Measurements from ENCODE around the gene TRIM46. TPM values are rescaled to one million over a fixed set of nuclear protein-coding genes. Genes with fewer than 3 reads are reported as not detected.
A peak's percentile ranks its signal among the peaks of the same experiment; 100 is the strongest.

The TRIM46 gene
- total and polyA plus RNA-seq, 2 of the 13 experiments (the other 11 are each of a cell fraction or from before 2014, with no cell fraction given) = 0.04 to 0.09 TPM

DNA sequence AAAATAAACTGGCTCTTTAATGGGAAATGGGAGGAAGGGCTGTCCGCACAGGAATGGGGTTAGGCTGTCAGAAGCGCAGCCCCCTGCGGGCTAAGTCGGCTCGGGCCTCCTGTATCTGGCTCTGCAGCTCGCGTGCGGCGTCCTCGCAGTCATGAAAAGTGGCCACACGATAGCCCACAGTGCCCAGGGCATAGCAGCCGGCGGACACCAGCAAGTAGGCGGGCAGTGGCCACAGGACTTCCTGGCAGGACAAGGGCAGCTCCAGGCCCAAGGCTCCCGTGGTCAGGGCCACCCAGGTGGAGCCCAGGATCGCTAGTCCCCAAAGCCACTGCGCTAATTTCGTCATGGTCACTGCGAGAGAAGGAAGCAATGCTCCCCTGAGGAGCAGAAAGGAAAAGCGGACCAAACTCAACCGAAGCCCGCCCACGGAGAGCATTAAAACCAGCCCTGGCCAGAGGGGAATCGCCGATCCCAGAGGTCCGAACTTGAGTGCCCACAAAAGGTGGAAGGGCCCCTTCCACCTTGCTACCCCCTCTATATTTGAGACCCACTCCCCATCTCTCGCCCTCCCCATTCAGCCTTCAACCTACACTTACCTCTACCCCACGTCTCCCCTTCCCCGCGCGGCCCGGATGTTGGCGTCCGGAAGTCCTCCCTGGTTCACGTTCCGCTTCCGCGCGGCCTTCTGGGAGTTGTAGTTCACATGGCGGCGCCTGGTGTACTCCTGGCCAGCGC lies 33.6 kb upstream of the TRIM46 start, which contains the start of gene DPM3 (continued):
- TF ChIP-seq, protein P1, sequence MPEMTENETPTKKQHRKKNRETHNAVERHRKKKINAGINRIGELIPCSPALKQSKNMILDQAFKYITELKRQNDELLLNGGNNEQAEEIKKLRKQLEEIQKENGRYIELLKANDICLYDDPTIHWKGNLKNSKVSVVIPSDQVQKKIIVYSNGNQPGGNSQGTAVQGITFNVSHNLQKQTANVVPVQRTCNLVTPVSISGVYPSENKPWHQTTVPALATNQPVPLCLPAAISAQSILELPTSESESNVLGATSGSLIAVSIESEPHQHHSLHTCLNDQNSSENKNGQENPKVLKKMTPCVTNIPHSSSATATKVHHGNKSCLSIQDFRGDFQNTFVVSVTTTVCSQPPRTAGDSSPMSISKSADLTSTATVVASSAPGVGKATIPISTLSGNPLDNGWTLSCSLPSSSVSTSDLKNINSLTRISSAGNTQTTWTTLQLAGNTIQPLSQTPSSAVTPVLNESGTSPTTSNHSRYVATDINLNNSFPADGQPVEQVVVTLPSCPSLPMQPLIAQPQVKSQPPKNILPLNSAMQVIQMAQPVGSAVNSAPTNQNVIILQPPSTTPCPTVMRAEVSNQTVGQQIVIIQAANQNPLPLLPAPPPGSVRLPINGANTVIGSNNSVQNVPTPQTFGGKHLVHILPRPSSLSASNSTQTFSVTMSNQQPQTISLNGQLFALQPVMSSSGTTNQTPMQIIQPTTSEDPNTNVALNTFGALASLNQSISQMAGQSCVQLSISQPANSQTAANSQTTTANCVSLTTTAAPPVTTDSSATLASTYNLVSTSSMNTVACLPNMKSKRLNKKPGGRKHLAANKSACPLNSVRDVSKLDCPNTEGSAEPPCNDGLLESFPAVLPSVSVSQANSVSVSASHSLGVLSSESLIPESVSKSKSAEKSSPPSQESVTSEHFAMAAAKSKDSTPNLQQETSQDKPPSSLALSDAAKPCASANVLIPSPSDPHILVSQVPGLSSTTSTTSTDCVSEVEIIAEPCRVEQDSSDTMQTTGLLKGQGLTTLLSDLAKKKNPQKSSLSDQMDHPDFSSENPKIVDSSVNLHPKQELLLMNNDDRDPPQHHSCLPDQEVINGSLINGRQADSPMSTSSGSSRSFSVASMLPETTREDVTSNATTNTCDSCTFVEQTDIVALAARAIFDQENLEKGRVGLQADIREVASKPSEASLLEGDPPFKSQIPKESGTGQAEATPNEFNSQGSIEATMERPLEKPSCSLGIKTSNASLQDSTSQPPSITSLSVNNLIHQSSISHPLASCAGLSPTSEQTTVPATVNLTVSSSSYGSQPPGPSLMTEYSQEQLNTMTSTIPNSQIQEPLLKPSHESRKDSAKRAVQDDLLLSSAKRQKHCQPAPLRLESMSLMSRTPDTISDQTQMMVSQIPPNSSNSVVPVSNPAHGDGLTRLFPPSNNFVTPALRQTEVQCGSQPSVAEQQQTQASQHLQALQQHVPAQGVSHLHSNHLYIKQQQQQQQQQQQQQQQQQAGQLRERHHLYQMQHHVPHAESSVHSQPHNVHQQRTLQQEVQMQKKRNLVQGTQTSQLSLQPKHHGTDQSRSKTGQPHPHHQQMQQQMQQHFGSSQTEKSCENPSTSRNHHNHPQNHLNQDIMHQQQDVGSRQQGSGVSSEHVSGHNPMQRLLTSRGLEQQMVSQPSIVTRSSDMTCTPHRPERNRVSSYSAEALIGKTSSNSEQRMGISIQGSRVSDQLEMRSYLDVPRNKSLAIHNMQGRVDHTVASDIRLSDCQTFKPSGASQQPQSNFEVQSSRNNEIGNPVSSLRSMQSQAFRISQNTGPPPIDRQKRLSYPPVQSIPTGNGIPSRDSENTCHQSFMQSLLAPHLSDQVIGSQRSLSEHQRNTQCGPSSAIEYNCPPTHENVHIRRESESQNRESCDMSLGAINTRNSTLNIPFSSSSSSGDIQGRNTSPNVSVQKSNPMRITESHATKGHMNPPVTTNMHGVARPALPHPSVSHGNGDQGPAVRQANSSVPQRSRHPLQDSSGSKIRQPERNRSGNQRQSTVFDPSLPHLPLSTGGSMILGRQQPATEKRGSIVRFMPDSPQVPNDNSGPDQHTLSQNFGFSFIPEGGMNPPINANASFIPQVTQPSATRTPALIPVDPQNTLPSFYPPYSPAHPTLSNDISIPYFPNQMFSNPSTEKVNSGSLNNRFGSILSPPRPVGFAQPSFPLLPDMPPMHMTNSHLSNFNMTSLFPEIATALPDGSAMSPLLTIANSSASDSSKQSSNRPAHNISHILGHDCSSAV (CRISPR knock-in tag; IDR thresholded peaks at IDR 0.05; ENCODE audit: borderline replicate concordance) = no peak
- TF ChIP-seq SP140L (CRISPR knock-in tag; IDR thresholded peaks at IDR 0.05; ENCODE audit: borderline replicate concordance) = no peak
- TF ChIP-seq ZBTB21 (CRISPR knock-in tag; IDR thresholded peaks at IDR 0.05) = no peak
- TF ChIP-seq KDM5B (CRISPR knock-in tag; IDR thresholded peaks at IDR 0.05; ENCODE audit: borderline replicate concordance) = peak; percentile 79; the same call in 1 of the 2 replicates
- TF ChIP-seq SETDB1 (CRISPR knock-in tag; IDR thresholded peaks at IDR 0.05; ENCODE audit: borderline replicate concordance) = no peak
- peak; percentile 80 for TF ChIP-seq SUZ12 (IDR thresholded peaks at IDR 0.05; ENCODE audit: low read depth, low read length)
- no peak for TF ChIP-seq REXO4 (CRISPR knock-in tag; IDR thresholded peaks at IDR 0.05; ENCODE audit: borderline replicate concordance)
- TF ChIP-seq ZNF263 (CRISPR knock-in tag; IDR thresholded peaks at IDR 0.05) = peak; percentile 95
- TF ChIP-seq ARID2 (CRISPR knock-in tag; IDR thresholded peaks at IDR 0.05; ENCODE audit: borderline replicate concordance) = no peak
- no peak for TF ChIP-seq FOXA1 (IDR thresholded peaks at IDR 0.05)
- TF ChIP-seq FOXA1 (CRISPR knock-in tag; IDR thresholded peaks at IDR 0.05) = no peak
- peak; percentile 66 for TF ChIP-seq MED1 (CRISPR knock-in tag; IDR thresholded peaks at IDR 0.05)
- no peak for TF ChIP-seq GTF2F1 (IDR thresholded peaks at IDR 0.05; ENCODE audit: low read length)
- no peak for TF ChIP-seq MXD3 (CRISPR knock-in tag; IDR thresholded peaks at IDR 0.05)
- TF ChIP-seq ZNF891 (CRISPR knock-in tag; IDR thresholded peaks at IDR 0.05) = peak; percentile 82; the same call in 1 of the 2 replicates
- TF ChIP-seq TBP (CRISPR knock-in tag; IDR thresholded peaks at IDR 0.05) = no peak
- no peak for TF ChIP-seq RFX3 (CRISPR knock-in tag; IDR thresholded peaks at IDR 0.05)
- TF ChIP-seq KDM3A (CRISPR knock-in tag; IDR thresholded peaks at IDR 0.05; ENCODE audit: low read depth) = 0 out of 2 replicates have a peak, but pooled peaks have one; percentile 29
- TF ChIP-seq ZNF83 (CRISPR knock-in tag; IDR thresholded peaks at IDR 0.05; ENCODE audit: borderline replicate concordance) = no peak
- no peak for TF ChIP-seq ZNF30 (CRISPR knock-in tag; IDR thresholded peaks at IDR 0.05)
- no peak for TF ChIP-seq MTF2 (CRISPR knock-in tag; IDR thresholded peaks at IDR 0.05; ENCODE audit: borderline replicate concordance)
- peak in 1 of 2 experiments; percentile 53; a peak in 2 of 4 replicates for TF ChIP-seq KLF16 (CRISPR knock-in tag; IDR thresholded peaks at IDR 0.05)
- TF ChIP-seq FOXO1 (CRISPR knock-in tag; IDR thresholded peaks at IDR 0.05) = peak; percentile 13; the same call in 1 of the 2 replicates
- TF ChIP-seq ZNF629 (CRISPR knock-in tag; conservative IDR thresholded peaks at IDR 0.05) = no peak
